Retinal pigment epithelial cell (primary cell): ENCODE measurements around the gene IDH2.
"Not testable (repeated sequence)": the region's sequence is repeated elsewhere in the genome, so short reads cannot be mapped to it uniquely, and the experiment has no call there.

Experiments
- DNase-seq: peaks from one replicate; pipeline ENCODE4 v3.0.0-alpha.2; 2010; ENCODE audit warnings: low read depth
- H3K4me3 ChIP-seq: 2 replicates; pipeline ENCODE4 v1.5.1; 2011; ENCODE audit warnings: mild to moderate bottlenecking, low read length, control low read depth, moderate library complexity
- TF ChIP-seq, protein P1 (sequence below): conservative IDR thresholded peaks from 2 replicates; pipeline ENCODE4 v1.5.1; 2011; ENCODE audit warnings: low read depth, low read length, control low read depth, inconsistent platforms

IDH2 gene

DNA sequence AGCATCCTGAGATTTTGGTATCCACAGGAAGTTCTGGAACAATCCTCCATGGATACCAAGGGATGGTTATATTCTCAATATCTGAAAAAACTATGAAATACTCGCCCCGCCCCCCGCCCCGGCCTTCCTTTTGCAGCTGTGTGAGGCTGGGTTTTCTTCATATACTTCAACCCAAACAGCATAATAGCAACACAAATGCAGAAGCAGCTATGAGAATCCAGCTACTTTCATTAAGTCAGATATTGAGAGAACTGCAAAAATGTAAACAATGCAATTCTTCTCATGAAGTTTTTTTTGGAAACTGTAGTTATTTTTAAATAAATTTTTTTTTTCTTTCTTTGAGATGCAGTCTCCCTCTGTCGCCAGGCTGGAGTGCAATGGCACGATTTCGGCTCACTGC, 10.9 kb upstream of the IDH2 start:
- TF ChIP-seq, protein P1, sequence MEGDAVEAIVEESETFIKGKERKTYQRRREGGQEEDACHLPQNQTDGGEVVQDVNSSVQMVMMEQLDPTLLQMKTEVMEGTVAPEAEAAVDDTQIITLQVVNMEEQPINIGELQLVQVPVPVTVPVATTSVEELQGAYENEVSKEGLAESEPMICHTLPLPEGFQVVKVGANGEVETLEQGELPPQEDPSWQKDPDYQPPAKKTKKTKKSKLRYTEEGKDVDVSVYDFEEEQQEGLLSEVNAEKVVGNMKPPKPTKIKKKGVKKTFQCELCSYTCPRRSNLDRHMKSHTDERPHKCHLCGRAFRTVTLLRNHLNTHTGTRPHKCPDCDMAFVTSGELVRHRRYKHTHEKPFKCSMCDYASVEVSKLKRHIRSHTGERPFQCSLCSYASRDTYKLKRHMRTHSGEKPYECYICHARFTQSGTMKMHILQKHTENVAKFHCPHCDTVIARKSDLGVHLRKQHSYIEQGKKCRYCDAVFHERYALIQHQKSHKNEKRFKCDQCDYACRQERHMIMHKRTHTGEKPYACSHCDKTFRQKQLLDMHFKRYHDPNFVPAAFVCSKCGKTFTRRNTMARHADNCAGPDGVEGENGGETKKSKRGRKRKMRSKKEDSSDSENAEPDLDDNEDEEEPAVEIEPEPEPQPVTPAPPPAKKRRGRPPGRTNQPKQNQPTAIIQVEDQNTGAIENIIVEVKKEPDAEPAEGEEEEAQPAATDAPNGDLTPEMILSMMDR: no peak
- H3K4me3 ChIP-seq: no peak overlapping the region
- DNase-seq: no peak

DNA sequence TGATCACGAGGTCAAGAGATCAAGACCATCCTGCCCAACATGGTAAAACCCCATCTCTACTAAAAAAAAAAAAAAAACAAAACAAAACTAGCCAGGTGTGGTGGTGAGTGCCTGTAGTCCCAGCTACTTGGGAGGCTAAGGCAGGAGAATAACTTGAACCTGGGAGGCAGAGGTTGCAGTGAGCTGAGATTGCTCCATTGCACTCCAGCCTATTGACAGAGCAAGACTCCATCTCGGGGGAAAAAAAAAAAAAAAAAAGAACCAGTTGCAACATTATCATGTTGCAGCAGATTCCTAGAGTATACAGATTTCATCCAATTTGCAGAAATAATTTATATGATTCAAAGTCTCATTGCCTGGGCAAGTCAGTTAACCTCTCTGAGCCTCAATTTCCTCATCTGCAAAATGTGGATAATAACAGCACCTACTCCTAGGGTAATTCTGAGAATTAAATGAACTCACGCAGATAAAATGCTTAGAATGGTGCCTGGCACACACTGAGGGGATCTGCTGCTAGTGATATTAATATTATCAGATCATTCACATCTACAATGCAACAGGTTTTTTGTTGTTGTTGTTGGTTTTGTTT, 7.0 kb upstream of the IDH2 start:
- not testable (repeated sequence) for DNase-seq, H3K4me3 ChIP-seq

DNA sequence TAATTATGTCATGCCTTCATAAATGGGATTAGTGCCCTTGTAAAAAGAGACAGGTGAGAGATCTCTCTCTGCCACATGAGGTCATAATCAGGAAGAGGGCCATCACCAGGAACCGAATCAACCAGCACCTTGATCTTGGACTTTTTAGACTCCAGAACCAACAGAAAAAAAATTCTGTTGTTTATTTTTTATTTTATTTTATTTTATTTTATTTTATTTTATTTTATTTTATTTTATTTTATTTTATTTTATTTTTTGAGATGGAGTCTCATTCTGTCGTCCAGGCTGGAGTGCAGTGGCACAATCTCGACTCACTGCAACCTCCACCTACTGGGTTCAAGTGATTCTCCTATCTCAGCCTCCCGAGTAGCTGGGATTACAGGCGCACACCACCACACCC, 5.8 kb upstream of the IDH2 start:
- H3K4me3 ChIP-seq, DNase-seq: not testable (repeated sequence)

DNA sequence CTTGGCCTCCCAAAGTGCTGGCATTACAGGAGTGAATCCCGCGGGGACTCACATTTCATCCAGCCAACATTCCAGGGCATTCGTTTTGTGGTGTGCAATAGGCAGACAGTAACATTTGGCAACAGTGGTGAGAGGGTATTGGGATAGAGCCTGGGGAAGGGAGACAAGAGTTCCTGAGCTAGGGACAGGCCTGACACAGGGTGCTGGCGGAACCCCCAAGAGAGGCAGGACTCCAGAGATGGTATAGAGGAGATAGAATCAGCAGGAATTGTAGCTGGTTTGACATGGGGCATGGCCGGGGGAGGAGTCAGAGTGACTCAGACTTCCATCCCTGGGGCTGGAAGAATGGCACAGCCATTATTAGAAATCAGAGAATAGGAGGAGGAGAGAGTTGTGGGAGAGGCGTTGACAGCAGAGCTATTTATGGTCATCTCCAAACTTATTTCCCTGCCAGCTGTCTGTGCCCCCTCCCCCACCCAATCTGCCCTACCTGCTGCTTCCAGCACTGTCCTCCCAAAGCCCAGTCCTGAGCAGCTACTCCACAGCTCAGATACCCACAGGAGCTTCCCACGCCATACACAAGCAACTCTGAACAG, 4.4 kb upstream of the IDH2 start:
- H3K4me3 ChIP-seq: no peak overlapping the region
- TF ChIP-seq, protein P1: no peak
- no peak for DNase-seq

DNA sequence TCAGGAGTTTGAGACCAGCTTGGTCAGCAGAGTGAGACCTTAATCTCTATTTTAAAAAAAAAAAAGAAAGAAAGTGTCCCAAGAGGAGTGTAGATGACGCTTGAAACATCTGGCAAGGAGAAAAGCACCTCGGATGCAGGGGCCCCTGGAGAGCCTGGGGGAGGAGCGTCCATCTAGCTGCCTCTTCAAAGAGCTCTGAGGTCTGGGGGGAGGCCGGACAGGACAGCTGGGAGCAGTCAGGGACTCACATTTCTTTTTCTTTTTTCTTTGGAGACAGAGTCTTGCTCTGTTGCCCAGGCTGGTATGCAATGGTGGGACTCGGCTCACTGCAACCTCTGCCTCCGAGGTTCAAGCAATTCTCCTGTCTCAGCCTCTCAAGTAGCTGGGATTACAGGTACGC, 3.3 kb upstream of the IDH2 start:
- no peak for DNase-seq
- TF ChIP-seq, protein P1: no peak
- H3K4me3 ChIP-seq: no peak overlapping the region

DNA sequence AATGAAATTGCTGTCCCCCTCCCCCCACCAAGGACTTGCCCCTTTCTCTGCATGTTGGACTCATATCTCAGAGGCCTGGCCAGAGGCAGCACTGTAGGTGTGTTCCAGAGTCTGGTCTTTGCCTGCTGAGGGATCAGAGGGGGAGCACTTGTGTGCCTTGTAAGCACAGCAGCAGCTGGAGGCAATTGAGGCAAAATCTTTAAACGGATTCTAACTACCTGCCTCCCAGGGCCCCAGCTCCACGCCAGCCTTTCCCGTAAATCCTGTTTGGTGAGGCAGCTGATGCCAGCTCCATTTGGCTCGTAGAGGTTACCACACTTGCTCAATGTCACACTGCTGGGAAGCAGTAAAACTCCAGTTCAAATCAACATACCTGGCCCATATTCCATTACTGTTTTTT, 2.3 kb upstream of the IDH2 start:
- H3K4me3 ChIP-seq: no peak overlapping the region
- DNase-seq: no peak
- TF ChIP-seq, protein P1: no peak

DNA sequence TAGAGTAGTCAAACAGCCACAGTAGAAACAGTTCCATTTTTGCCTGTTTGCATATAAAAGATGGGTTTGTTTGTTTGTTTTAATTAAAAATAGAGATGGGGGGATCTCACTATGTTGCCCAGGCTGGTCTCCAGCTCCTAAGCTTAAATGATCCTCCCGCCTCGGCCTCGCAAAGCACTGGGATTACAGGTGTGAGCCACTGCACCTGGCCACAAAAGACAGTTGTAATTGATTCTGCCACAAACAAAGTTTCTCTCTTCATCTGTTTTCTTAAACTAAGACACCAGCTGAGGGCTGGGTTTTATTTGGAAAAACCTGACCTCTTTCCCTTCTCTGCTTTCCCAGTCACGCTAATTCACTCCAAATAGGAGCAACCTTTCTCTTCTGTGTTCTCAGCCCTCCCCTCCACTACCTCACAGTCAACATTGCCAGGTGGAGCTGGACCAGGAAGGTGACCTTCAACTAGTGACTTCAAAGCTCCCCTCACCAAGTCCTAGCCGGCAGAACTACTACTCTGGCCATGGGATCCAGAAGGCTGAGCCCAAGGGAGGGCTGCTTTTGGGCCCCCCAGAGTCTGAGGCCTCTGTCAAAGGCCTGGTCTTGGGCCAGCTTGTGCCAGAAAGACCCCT, 1.5 kb upstream of the IDH2 start:
- TF ChIP-seq, protein P1: no peak
- H3K4me3 ChIP-seq: no peak overlapping the region
- no peak for DNase-seq
